Limb (tissue), 2 donors: ENCODE data around the gene RAPGEF5.

ENCODE experiments used
- DNase-seq, 2 donors: peaks; one replicate each; pipeline ENCODE4 v3.0.0-alpha.2; 2016; ENCODE audit errors: extremely low spot score in 2 of 2

The RAPGEF5 gene

DNA sequence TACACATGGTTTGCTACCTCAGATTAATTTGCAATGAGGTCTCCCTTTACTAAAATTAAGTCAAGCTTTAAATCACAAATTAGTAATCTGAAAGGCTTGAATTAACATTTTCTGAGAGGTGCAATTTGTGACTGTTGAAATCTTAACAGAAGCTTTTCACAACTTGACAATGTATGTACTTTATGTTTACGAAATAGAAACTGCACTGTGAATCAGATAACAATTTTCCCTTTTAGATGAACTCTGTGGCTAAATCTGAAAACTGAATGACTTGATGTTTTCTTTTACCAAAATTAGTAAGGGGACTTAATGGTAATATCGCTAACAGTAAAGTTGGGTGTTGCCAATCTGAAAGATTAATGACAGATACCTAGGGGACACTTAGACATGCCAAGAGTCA lies 197.6 kb downstream of the RAPGEF5 start:
- no peak for DNase-seq

DNA sequence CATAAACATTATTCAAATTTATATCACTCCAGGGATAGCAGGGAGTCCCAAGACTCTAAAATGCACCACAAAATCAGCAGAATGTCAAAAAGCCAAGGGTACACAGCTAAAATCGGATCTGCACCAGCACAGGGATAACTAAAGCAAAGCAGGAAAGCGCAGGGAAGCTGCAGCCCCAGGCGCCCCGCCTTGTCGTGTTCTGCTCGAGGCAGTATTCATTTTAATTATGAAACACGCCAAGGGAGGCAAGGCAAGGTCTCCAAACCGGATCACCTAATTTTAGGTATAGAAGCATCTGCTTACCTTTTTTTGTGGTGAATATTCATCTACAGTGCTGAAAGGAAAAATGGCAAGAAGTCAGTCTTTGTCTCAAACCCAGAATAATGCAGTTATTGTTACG lies 199.4 kb downstream of the RAPGEF5 start:
- DNase-seq, result no peak

GRCh38 chr7:22156205-22156604 lies 200.7 kb downstream of the RAPGEF5 start:
- DNase-seq, result no peak

GRCh38 chr7:22154143-22154529 lies 202.8 kb downstream of the RAPGEF5 start:
- no peak for DNase-seq

DNA sequence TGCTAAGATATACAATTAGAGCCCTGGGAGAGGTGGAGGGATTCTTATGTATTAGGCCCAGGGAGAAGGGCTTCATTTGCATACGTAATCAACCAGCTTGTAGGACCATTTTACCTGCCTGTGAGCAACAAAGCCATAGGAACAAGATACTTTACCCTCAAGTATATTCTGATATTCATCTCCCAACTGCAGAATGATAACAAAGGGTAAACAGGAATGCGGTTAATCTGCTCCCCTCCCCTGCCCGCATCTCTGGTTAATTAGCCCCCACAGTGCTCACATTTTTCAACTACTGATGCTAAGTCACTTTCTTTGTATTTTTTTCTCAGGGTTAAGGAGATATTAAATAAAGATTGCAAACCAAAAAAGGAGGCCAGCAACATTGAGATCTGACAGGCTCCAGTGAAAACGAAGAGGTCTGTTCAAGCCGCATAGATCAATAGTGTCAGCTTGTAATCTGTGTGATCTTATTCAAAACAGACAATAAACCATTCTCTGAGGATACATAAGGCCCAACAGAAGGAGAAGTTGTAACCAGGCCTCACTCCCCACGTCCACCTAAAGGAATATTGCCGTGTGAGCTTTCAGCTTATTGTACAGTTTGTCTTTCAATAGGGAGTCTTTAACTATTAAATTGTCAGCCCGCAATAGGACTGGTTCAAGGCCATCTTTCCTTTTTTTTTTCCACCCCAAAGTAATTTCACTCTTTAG lies 203.4 kb downstream of the RAPGEF5 start:
- no peak for DNase-seq

DNA sequence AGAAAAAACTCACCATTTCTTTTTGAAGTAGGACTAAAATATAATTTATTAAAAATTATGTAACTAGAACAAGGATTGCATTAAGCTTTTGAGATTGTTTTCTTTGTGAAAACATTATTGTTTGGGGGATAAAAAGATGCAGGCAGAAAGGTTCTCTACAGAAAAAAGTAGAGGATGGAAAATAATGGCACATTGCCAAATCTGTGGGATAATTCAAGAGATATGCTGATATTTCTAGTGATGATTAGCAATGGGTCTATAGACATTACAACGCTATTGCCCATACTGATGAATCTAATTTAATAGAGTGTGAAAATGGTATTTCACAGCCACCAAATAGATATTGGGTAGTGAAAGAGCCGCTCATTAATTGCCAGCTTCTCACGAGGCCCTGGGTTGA lies 204.3 kb downstream of the RAPGEF5 start:
- no peak for DNase-seq

GRCh38 chr7:22151901-22152300 lies 205.1 kb downstream of the RAPGEF5 start:
- DNase-seq, result no peak

DNA sequence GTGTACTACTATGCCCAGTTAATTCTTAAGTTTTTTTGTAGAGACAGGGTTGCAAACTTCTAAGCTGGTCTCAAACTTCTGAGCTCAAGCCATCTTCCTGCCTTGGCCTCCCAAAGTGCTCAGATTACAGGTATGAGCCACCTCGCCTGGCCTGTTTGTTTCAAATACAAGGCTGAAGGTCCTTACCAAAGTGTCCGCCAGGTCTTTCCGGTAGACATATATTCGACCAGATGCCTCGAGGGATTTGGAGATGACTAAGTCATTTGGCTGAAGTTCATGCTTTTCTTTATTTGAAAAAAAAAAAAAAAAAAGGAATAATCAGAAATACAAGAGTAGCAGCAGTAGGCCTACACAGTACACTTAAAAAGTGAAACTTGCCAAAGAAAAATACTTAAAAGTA lies 206.7 kb downstream of the RAPGEF5 start:
- no peak for DNase-seq

DNA sequence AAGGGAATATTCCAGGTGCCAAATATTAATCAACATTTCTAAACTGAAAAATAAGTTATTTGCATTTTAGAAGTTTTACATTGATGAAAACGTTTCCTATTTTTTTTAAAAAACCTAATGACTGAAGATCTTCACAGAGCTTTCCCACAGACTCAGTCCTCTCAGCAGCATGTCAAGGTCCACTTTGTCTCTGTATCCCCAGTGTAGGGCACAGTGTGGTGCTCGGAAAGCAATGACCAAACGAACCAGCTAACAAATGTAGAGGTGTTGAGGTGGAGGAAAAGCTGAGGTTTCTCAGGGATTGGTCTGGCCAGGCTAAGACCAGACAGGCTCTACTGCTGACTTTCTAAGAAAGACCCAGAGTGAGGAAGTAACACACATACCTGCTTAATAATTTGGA lies 209.1 kb downstream of the RAPGEF5 start:
- DNase-seq, result no peak

DNA sequence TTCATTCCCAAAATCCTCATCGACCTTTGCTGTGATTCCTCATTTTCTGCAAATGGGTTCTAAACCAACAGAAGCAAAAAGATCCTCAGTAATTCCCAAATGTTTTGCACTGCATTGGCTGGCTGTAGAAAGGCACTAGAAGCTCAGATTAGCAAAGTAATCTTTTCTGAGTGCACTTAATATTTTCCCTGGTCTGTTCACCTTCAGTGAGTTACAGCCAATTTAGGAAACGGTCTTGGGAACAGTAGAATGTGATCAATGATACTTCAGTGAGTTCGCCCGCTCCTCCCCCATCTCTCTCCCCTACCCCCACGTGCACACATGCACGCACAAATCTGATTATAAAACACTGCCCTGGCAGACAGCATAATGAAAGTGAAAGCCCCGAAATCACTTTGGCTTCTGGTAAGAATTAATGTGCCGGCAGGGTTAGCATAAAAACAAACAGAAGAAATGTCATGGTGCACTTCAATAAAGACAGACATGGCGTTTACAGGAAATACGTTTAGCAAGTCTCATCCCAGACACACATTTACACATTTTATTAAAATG lies 209.9 kb downstream of the RAPGEF5 start:
- DNase-seq, result no peak

DNA sequence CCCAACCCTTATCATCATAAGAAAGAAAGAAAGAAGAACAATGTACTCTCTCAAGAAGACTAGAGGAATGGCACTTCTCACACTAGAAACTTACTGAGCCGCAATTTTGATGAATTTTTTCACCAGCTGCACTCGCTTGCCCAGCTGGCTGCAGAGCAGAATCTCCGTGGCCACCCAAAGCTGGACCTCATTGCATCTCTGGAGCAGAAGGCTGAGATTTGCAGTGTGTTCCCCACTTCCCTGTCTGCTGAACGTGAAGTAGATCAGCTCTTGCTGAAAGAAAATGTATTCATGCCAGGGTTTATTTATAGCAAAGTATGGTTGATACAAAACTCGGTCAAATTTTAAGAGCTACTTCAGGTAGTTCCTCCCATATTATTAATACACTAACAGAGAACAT lies 212.0 kb downstream of the RAPGEF5 start:
- no peak for DNase-seq

DNA sequence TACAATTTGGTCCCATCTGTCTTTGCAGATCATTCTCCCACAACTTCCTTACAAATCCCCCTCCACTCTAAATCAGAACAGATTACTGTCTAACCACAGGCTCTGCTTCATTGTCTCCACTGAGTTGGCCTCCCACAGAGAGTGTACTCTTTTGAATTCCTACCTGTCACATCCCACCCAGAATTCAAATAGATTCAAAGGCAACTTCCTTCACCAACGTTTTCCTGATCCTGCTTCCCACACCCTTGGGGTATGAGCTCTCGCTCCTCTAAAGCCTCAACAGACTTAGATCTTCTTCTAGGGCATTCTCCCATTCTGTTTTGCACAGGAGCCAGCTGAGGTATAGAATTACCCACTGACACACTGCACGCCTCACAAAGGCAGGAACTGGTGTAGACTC lies 213.5 kb downstream of the RAPGEF5 start:
- DNase-seq, result no peak

DNA sequence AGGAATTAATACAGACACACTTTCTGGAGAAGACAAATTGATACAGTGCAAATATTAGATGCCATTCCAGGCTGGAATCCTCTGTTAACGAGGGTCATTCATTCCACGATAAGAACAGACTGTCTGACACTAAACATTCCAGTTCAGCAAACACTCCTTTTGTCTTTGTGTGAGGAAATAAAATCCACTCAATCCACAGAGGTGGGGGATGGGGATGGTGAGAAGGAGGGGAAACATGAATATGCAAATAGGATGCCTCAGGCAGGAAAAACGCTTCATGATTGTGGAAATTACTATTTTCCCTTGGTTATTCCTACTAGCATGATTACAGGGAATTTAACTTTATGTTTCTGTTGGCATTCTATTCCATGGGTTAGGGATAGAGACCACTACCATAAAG lies 214.4 kb downstream of the RAPGEF5 start:
- no peak for DNase-seq

GRCh38 chr7:22141355-22141754 lies 215.6 kb downstream of the RAPGEF5 start:
- no peak for DNase-seq

DNA sequence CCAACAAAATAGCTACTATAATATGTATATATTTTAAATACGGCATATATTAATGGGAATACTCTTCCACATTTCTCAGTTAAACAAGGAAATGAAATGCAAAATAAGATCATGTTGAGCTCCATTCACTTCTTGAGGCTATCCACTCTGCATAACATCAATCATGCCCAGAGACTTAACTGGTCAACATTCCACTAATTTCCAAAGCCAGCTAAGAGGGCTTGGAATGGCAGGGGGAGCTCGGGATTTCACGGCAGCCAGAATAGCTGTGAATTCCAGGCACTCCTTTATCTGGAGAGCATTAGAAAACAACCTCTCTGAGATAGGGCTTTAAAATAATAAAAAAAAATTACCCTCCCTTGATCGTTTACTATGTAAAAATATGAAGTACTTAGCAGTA lies 216.4 kb downstream of the RAPGEF5 start:
- DNase-seq, result no peak

DNA sequence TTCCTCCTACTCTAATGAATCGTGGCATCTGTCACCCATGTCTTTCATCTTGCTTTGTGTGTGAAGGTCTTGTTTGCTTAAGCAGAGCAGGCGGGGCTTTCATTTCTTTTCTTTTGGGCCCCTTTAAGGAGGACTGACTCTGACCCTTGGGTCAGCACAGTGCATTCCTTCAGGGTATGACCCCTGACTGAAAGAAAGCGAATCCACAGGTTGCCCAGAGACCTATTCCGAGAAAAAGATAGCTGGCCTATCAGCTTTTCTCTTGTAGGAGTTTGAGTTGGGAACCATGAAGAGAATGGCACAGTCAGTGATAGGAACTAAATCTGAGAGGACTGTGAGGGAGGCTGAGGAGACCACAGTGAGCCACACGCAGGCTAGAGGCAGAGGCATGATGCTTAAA lies 218.1 kb downstream of the RAPGEF5 start:
- no peak for DNase-seq

DNA sequence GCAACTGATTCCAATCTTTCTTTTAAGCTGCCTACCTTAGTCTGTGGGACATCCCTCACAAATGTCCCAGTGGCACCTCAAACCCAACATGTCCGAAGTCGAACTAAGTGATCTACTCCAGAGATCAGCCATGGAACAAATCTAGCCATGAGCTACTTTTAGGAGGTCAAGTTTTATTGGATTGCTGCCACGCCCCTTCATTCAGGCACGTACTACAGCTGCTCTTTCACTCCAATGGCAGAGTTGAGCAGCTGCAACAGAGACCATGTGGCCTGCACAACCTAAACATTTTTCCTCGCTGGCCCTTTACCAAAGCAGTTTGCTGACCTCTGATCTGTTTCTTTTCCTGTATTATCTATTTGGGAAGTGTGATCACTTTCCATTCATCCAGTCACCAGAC lies 218.8 kb downstream of the RAPGEF5 start:
- DNase-seq, result no peak

GRCh38 chr7:22137466-22137865 lies 219.5 kb downstream of the RAPGEF5 start:
- DNase-seq, result no peak

- DNase-seq, result no peak
Observed at GRCh38 chr7:22137026-22137425, 219.9 kb downstream of the RAPGEF5 start.

- DNase-seq, result no peak
Observed at GRCh38 chr7:22129819-22130580, 227.0 kb downstream of the RAPGEF5 start.

DNA sequence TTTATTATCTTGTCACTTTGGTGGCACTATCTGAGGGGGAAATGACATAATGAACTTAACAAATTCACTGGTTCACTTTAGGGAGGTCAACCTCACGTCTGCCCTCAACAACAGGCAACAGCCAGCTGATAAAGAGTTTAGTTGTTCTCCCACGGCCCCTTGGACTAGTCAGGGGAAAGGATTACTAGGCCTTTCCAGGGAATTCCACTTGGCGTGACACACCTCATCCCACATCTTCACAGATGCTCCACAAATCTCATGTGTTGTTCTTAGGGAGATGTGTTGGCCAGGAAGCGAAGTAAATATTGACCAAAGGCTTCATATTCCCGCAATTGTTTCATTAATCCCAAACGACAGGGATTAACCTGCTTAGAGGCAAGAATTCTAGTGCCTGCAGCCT lies 227.8 kb downstream of the RAPGEF5 start:
- no peak for DNase-seq

GRCh38 chr7:22128528-22128920 lies 228.4 kb downstream of the RAPGEF5 start:
- no peak for DNase-seq
